GM23338 (cell line): Measurements from ENCODE around the gene TRIM63. TPM values are rescaled to one million over a fixed set of nuclear protein-coding genes. Genes with fewer than 3 reads are reported as not detected.

ENCODE experiments used
- ATAC-seq: fragments of 200-7000 bp; cut with Tn5 transposase; 3 replicates; pipeline ENCODE4 v1.9.1; 2020
- DNase-seq: peaks from one replicate; pipeline ENCODE4 v3.0.0-alpha.2; 2015; ENCODE audit warnings: low spot score
- H2AFZ ChIP-seq: fragments of 200-600 bp; sonication (generic); 2 replicates; pipeline ENCODE4 v1.8.0; 2016; ENCODE audit warnings: antibody characterized with exemption, mild to moderate bottlenecking, moderate library complexity
- H3F3A ChIP-seq: fragments of 200-600 bp; sonication (generic); replicated peaks from 2 replicates; pipeline ENCODE4 v1.8.0; 2017; ENCODE audit warnings: antibody characterized with exemption, mixed run types, low read depth
- H3K27ac ChIP-seq: fragments of 200-600 bp; sonication (generic); 2 replicates; pipeline ENCODE4 v1.6.1; 2016; ENCODE audit warnings: low read depth
- H3K27me3 ChIP-seq: fragments of 200-600 bp; sonication (generic); 2 replicates; pipeline ENCODE4 v1.8.0; 2016; ENCODE audit warnings: mild to moderate bottlenecking, mixed run types, moderate library complexity; ENCODE audit not compliant: insufficient read depth
- H3K36me3 ChIP-seq: fragments of 200-600 bp; sonication (generic); 2 replicates; pipeline ENCODE4 v1.8.0; 2016; ENCODE audit warnings: mild to moderate bottlenecking; ENCODE audit not compliant: insufficient read depth
- H3K4me1 ChIP-seq: fragments of 200-600 bp; sonication (generic); 2 replicates; pipeline ENCODE4 v1.8.0; 2016; ENCODE audit warnings: mild to moderate bottlenecking, moderate library complexity; ENCODE audit not compliant: insufficient read depth
- H3K4me2 ChIP-seq: fragments of 200-600 bp; sonication (generic); 2 replicates; pipeline ENCODE4 v1.7.1; 2017; ENCODE audit warnings: mixed run types
- H3K4me3 ChIP-seq: fragments of 200-600 bp; sonication (generic); 2 replicates; pipeline ENCODE4 v1.6.1; 2016; ENCODE audit warnings: mixed run types
- H3K79me2 ChIP-seq: fragments of 200-600 bp; sonication (generic); replicated peaks from 2 replicates; pipeline ENCODE4 v1.8.0; 2017; ENCODE audit warnings: mild to moderate bottlenecking; ENCODE audit not compliant: insufficient read depth
- H3K9me2 ChIP-seq: fragments of 200-600 bp; sonication (generic); 2 replicates; pipeline ENCODE4 v1.8.0; 2017; ENCODE audit not compliant: insufficient read depth
- H4K20me1 ChIP-seq: fragments of 200-600 bp; sonication (generic); replicated peaks from 2 replicates; pipeline ENCODE4 v1.8.0; 2017; ENCODE audit warnings: mild to moderate bottlenecking; ENCODE audit not compliant: insufficient read depth
- H3K27ac Mint-ChIP-seq: 2 replicates; pipeline ENCODE4 v1.8.0; 2020; ENCODE audit warnings: inconsistent platforms, mild to moderate bottlenecking, moderate library complexity, mixed read lengths
- H3K27me3 Mint-ChIP-seq: 3 replicates; pipeline ENCODE4 v1.8.0; 2022; ENCODE audit warnings: low read depth, mild to moderate bottlenecking, moderate library complexity, mixed read lengths, inconsistent platforms; ENCODE audit not compliant: insufficient read depth, poor library complexity
- H3K36me3 Mint-ChIP-seq: 3 replicates; pipeline ENCODE4 v1.8.0; 2021; ENCODE audit warnings: low read depth, mild to moderate bottlenecking, inconsistent platforms, moderate library complexity, mixed read lengths
- H3K4me1 Mint-ChIP-seq: 3 replicates; pipeline ENCODE4 v1.8.0; 2020; ENCODE audit warnings: mild to moderate bottlenecking, inconsistent platforms, mixed read lengths
- H3K4me3 Mint-ChIP-seq: 3 replicates; pipeline ENCODE4 v1.8.0; 2021; ENCODE audit warnings: moderate library complexity, mild to moderate bottlenecking, inconsistent platforms, mixed read lengths
- H3K9me3 Mint-ChIP-seq: 3 replicates; pipeline ENCODE4 v1.8.0; 2020; ENCODE audit warnings: moderate library complexity, mild to moderate bottlenecking, inconsistent platforms, mixed read lengths
- CREB1 ChIP-seq: fragments of 250-450 bp; sonication (Bioruptor Pico); IDR thresholded peaks from 2 replicates; pipeline ENCODE4 v1.5.0; 2020; ENCODE audit warnings: low read depth, mild to moderate bottlenecking, moderate library complexity
- CTCF ChIP-seq, 2 experiments: fragments of 200-600 bp in 1 of 2; sonication (generic) in 1 of 2; conservative IDR thresholded peaks; 2 replicates each; pipeline versions ENCODE4 v1.5.1 to v1.6.1; 2016 to 2017; ENCODE audit warnings: antibody characterized with exemption in 2 of 2, low read depth in 2 of 2, mild to moderate bottlenecking in 2 of 2, moderate library complexity in 1 of 2
- ETS1 ChIP-seq: IDR thresholded peaks from 2 replicates; pipeline ENCODE4 v1.6.1; 2016; ENCODE audit warnings: antibody characterized with exemption
- EZH2phosphoT487 ChIP-seq: fragments of 200-600 bp; sonication (generic); IDR thresholded peaks from one replicate; pipeline ENCODE4 v1.8.1; 2018; ENCODE audit warnings: antibody characterized with exemption; ENCODE audit not compliant: unreplicated experiment
- JUNB ChIP-seq: IDR thresholded peaks from one replicate; pipeline ENCODE4 v1.6.1; 2016; ENCODE audit warnings: antibody characterized with exemption; ENCODE audit not compliant: unreplicated experiment
- NANOG ChIP-seq: IDR thresholded peaks from 2 replicates; pipeline ENCODE4 v1.6.1; 2016; ENCODE audit warnings: antibody characterized with exemption, borderline replicate concordance
- REST ChIP-seq: IDR thresholded peaks from one replicate; pipeline ENCODE4 v1.6.1; 2018; ENCODE audit warnings: antibody characterized with exemption; ENCODE audit not compliant: unreplicated experiment
- STAT1 ChIP-seq: IDR thresholded peaks from one replicate; pipeline ENCODE4 v1.6.1; 2016; ENCODE audit warnings: antibody characterized with exemption; ENCODE audit not compliant: unreplicated experiment
- ZNF114 ChIP-seq: fragments of 250-450 bp; sonication (Bioruptor Pico); IDR thresholded peaks from 2 replicates; pipeline ENCODE4 v1.5.0; 2020; ENCODE audit warnings: mild to moderate bottlenecking, moderate library complexity
- polyA plus RNA-seq: library from polyadenylated mRNA; unstranded; fragments of >200 nt; fragmentation: Nextera tagmentation; extraction: Ambion mirVana; gene quantifications from 2 replicates; pipeline ENCODE4 v1.2.1, GENCODE V29; 2016
- total RNA-seq: library from RNA; depleted of rRNA; stranded (reverse); fragments of >200 nt; shearing (Covaris generic); gene quantifications from 2 replicates; pipeline ENCODE4 v1.2.3, GENCODE V29; 2014
- TF ChIP-seq, protein P1 (sequence below): fragments of 250-450 bp; sonication (Bioruptor Pico); IDR thresholded peaks from 2 replicates; pipeline ENCODE4 v1.5.0; 2020; ENCODE audit warnings: mild to moderate bottlenecking, moderate library complexity

The TRIM63 gene
- total and polyA plus RNA-seq, 2 experiments from 2014 or later, result 0.17 TPM; not detected in 1

- TF ChIP-seq ZNF114 (CRISPR knock-in tag), result no peak
- TF ChIP-seq REST, result no peak
- TF ChIP-seq ETS1, result no peak
- TF ChIP-seq STAT1, result no peak
- no peak for TF ChIP-seq CREB1
- TF ChIP-seq JUNB, result no peak
- TF ChIP-seq NANOG, result no peak
- no peak for TF ChIP-seq CTCF (conservative IDR thresholded peaks at IDR 0.05; ENCODE audit: low read depth in 2 of 2)
- TF ChIP-seq, protein P1, sequence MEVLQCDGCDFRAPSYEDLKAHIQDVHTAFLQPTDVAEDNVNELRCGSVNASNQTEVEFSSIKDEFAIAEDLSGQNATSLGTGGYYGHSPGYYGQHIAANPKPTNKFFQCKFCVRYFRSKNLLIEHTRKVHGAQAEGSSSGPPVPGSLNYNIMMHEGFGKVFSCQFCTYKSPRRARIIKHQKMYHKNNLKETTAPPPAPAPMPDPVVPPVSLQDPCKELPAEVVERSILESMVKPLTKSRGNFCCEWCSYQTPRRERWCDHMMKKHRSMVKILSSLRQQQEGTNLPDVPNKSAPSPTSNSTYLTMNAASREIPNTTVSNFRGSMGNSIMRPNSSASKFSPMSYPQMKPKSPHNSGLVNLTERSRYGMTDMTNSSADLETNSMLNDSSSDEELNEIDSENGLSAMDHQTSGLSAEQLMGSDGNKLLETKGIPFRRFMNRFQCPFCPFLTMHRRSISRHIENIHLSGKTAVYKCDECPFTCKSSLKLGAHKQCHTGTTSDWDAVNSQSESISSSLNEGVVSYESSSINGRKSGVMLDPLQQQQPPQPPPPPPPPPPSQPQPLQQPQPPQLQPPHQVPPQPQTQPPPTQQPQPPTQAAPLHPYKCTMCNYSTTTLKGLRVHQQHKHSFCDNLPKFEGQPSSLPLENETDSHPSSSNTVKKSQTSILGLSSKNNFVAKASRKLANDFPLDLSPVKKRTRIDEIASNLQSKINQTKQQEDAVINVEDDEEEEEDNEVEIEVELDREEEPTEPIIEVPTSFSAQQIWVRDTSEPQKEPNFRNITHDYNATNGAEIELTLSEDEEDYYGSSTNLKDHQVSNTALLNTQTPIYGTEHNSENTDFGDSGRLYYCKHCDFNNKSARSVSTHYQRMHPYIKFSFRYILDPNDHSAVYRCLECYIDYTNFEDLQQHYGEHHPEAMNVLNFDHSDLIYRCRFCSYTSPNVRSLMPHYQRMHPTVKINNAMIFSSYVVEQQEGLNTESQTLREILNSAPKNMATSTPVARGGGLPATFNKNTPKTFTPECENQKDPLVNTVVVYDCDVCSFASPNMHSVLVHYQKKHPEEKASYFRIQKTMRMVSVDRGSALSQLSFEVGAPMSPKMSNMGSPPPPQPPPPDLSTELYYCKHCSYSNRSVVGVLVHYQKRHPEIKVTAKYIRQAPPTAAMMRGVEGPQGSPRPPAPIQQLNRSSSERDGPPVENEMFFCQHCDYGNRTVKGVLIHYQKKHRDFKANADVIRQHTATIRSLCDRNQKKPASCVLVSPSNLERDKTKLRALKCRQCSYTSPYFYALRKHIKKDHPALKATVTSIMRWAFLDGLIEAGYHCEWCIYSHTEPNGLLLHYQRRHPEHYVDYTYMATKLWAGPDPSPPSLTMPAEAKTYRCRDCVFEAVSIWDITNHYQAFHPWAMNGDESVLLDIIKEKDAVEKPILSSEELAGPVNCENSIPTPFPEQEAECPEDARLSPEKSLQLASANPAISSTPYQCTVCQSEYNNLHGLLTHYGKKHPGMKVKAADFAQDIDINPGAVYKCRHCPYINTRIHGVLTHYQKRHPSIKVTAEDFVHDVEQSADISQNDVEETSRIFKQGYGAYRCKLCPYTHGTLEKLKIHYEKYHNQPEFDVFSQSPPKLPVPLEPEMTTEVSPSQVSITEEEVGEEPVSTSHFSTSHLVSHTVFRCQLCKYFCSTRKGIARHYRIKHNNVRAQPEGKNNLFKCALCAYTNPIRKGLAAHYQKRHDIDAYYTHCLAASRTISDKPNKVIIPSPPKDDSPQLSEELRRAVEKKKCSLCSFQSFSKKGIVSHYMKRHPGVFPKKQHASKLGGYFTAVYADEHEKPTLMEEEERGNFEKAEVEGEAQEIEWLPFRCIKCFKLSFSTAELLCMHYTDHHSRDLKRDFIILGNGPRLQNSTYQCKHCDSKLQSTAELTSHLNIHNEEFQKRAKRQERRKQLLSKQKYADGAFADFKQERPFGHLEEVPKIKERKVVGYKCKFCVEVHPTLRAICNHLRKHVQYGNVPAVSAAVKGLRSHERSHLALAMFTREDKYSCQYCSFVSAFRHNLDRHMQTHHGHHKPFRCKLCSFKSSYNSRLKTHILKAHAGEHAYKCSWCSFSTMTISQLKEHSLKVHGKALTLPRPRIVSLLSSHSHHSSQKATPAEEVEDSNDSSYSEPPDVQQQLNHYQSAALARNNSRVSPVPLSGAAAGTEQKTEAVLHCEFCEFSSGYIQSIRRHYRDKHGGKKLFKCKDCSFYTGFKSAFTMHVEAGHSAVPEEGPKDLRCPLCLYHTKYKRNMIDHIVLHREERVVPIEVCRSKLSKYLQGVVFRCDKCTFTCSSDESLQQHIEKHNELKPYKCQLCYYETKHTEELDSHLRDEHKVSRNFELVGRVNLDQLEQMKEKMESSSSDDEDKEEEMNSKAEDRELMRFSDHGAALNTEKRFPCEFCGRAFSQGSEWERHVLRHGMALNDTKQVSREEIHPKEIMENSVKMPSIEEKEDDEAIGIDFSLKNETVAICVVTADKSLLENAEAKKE, result no peak
- no peak for TF ChIP-seq EZH2phosphoT487
- Mint-ChIP-seq H3K36me3 (no peaks in the 10 kb centered on the region), H3K4me3 (no peak overlapping the region), H3K4me1 (peaks cover 28% of the 10 kb centered on the region), H3K27ac (no peak overlapping the region), H3K9me3 (no peaks in the 10 kb centered on the region), H3K27me3 (peaks cover 6% of the 10 kb centered on the region)
- H3K79me2 ChIP-seq, result no peaks in the 10 kb centered on the region
- 0 out of 2 replicates have a peak, but pooled peaks cover 2% of the 10 kb centered on the region for H3F3A ChIP-seq
- no peak overlapping the region for H3K4me2 ChIP-seq
- no peaks in the 10 kb centered on the region for H3K9me2 ChIP-seq
- H3K27ac ChIP-seq, result no peak overlapping the region
- no peaks in the 10 kb centered on the region; the same call in 1 of the 2 replicates for H3K27me3 ChIP-seq
- no peak overlapping the region for H3K4me3 ChIP-seq
- ATAC-seq (no peak), DNase-seq (no peak)
- H4K20me1 ChIP-seq, result no peaks in the 10 kb centered on the region
- H3K36me3 ChIP-seq, result no peaks in the 10 kb centered on the region
- H2AFZ ChIP-seq, result no peak overlapping the region
- peaks cover 27% of the 10 kb centered on the region for H3K4me1 ChIP-seq
Observed at GRCh38 chr1:26090893-26091292, 23.5 kb upstream of the TRIM63 start.
